Endothelial cell of umbilical vein (primary cell): ENCODE measurements around the gene SUPT3H. TPM values are rescaled to one million over a fixed set of nuclear protein-coding genes. Genes with fewer than 3 reads are reported as not detected.

Source experiments
- BruUV-seq: library from RNA; stranded (reverse); fragments of 400-500 nt; replicated peaks from 2 replicates; lab custom pipeline; 2021; lab: Mats Ljungman, UMichigan
- CTCF ChIA-PET: fragments of 300-600, 350-600 bp; sonication (Branson Sonifier 250); formaldehyde crosslinking; loops from one replicate; lab custom pipeline; 2021; ENCODE audit warnings: antibody characterized with exemption, inconsistent platforms; lab: Charles Lee
- POLR2A ChIA-PET: fragments of 300-600, 350-600 bp; sonication (Branson Sonifier 250); formaldehyde crosslinking; loops from one replicate; lab custom pipeline; 2021; ENCODE audit warnings: antibody characterized with exemption, inconsistent platforms; lab: Charles Lee
- DNase-seq: peaks from one replicate; pipeline ENCODE4 v3.0.0-alpha.2; 2011; ENCODE audit warnings: low read depth, low spot score
- FAIRE-seq: peaks from 2 replicates; lab custom pipeline; 2011; peaks lifted over from hg19 to GRCh38; lab: Jason Lieb, UNC
- H2AFZ ChIP-seq: 2 replicates; pipeline ENCODE4 v1.6.0; 2012; ENCODE audit warnings: low read depth, low read length, control low read depth, inconsistent platforms
- H3K27ac ChIP-seq: 2 replicates; pipeline ENCODE4 v1.5.1; 2011; ENCODE audit warnings: low read depth, mild to moderate bottlenecking, control low read depth, low read length, moderate library complexity; ENCODE audit not compliant: insufficient read depth
- H3K27me3 ChIP-seq, 2 experiments: 2 replicates each; pipeline versions ENCODE4 v1.6.0 to v1.6.1; 2011; ENCODE audit warnings: low read length in 2 of 2, mixed read lengths in 1 of 2; ENCODE audit not compliant: control insufficient read depth in 2 of 2, insufficient read depth in 2 of 2
- H3K36me3 ChIP-seq, 2 experiments: 2 replicates in 1 of 2; 3 replicates in 1 of 2; pipeline ENCODE4 v1.5.1; 2011; ENCODE audit warnings: low read length in 2 of 2, mild to moderate bottlenecking in 1 of 2, moderate library complexity in 1 of 2; ENCODE audit not compliant: control insufficient read depth in 2 of 2, insufficient read depth in 2 of 2; ENCODE audit errors: extremely low read depth in 1 of 2
- H3K4me1 ChIP-seq: 3 replicates; pipeline ENCODE4 v1.5.1; 2011; ENCODE audit warnings: mild to moderate bottlenecking, low read length; ENCODE audit not compliant: control insufficient read depth, insufficient read depth; ENCODE audit errors: extremely low read depth
- H3K4me2 ChIP-seq: 2 replicates; pipeline ENCODE4 v1.6.1; 2011; ENCODE audit warnings: low read length, control low read depth, mixed read lengths; ENCODE audit not compliant: insufficient read depth
- H3K4me3 ChIP-seq, 3 experiments: fragments of 200-600 bp in 1 of 3; sonication (generic), shearing (Covaris generic) in 1 of 3; replicated peaks in 1 of 3; 2 replicates each; pipeline ENCODE4 v1.5.1; 2011 to 2016; ENCODE audit warnings: control low read depth in 3 of 3, low read length in 3 of 3, mild to moderate bottlenecking in 2 of 3, inconsistent platforms in 1 of 3, low read depth in 1 of 3, moderate library complexity in 1 of 3; ENCODE audit not compliant: insufficient read depth in 1 of 3
- H3K79me2 ChIP-seq: 2 replicates; pipeline ENCODE4 v1.6.0; 2012; ENCODE audit warnings: low read length, inconsistent platforms; ENCODE audit not compliant: control insufficient read depth, insufficient read depth
- H3K9ac ChIP-seq: replicated peaks from 2 replicates; pipeline ENCODE3; 2011; ENCODE audit warnings: low read length, control low read depth; ENCODE audit not compliant: insufficient read depth; ENCODE audit errors: extremely low read depth
- H3K9me1 ChIP-seq: replicated peaks from 3 replicates; pipeline ENCODE4 v1.6.0; 2011; ENCODE audit warnings: mild to moderate bottlenecking, low read length; ENCODE audit not compliant: control insufficient read depth, insufficient read depth; ENCODE audit errors: extremely low read depth
- H3K9me3 ChIP-seq: replicated peaks from 2 replicates; pipeline ENCODE4 v1.5.1; 2012; ENCODE audit warnings: low read length, inconsistent platforms; ENCODE audit not compliant: control insufficient read depth, insufficient read depth
- H4K20me1 ChIP-seq: replicated peaks from 2 replicates; pipeline ENCODE3; 2011; ENCODE audit warnings: mild to moderate bottlenecking, low read length; ENCODE audit not compliant: control insufficient read depth, insufficient read depth; ENCODE audit errors: extremely low read depth
- CTCF ChIP-seq, 2 donors: IDR thresholded peaks; 1 replicate in 1 of 2; 2 replicates in 1 of 2; pipeline ENCODE4 v1.5.1; 2011; ENCODE audit warnings: low read length in 2 of 2, mild to moderate bottlenecking in 2 of 2, moderate library complexity in 2 of 2, control low read depth in 1 of 2, inconsistent platforms in 1 of 2, low read depth in 1 of 2; ENCODE audit not compliant: insufficient read depth in 1 of 2; ENCODE audit errors: extremely low read depth in 1 of 2
- EZH2 ChIP-seq: IDR thresholded peaks from 2 replicates; pipeline ENCODE4 v1.6.1; 2012; ENCODE audit warnings: borderline replicate concordance, low read depth, mild to moderate bottlenecking, moderate library complexity, low read length, inconsistent platforms; ENCODE audit not compliant: severe bottlenecking
- FOS ChIP-seq: IDR thresholded peaks from 2 replicates; pipeline ENCODE4 v1.6.1; 2011; ENCODE audit warnings: mild to moderate bottlenecking, low read length, moderate library complexity, borderline replicate concordance; ENCODE audit not compliant: insufficient read depth
- GATA2 ChIP-seq: IDR thresholded peaks from 2 replicates; pipeline ENCODE4 v1.7.0; 2011; ENCODE audit warnings: low read depth, mild to moderate bottlenecking, moderate library complexity, mixed read lengths, low read length; ENCODE audit not compliant: insufficient read length, insufficient read depth
- JUN ChIP-seq: IDR thresholded peaks from 2 replicates; pipeline ENCODE4 v1.6.1; 2011; ENCODE audit warnings: borderline replicate concordance, low read depth; ENCODE audit not compliant: insufficient read length, insufficient read depth
- MAX ChIP-seq: IDR thresholded peaks from 2 replicates; pipeline ENCODE4 v1.6.1; 2011; ENCODE audit not compliant: insufficient read depth, insufficient read length
- MYC ChIP-seq: IDR thresholded peaks from one replicate; pipeline ENCODE4 v1.6.1; 2011; ENCODE audit warnings: mild to moderate bottlenecking, low read depth, low read length
- POLR2A ChIP-seq: IDR thresholded peaks from 2 replicates; pipeline ENCODE4 v1.6.1; 2012; ENCODE audit warnings: low read depth, mild to moderate bottlenecking, control low read depth, low read length
- POLR2AphosphoS5 ChIP-seq: IDR thresholded peaks from 2 replicates; pipeline ENCODE4 v1.6.1; 2012; ENCODE audit warnings: low read depth, mild to moderate bottlenecking, control low read depth, low read length, moderate library complexity; ENCODE audit not compliant: insufficient read depth
- dilution Hi-C: fragments of 300-500 bp; cut with MboI; formaldehyde crosslinking; loops from one replicate; pipeline ENCODE4 v1.15.0; 2019; ENCODE audit warnings: low sequenced_read_pairs; ENCODE audit not compliant: extremely low pct_ligation_motif_present
- intact Hi-C: fragments of 100-400 bp; cut with micrococcal nuclease; formaldehyde crosslinking; loops from one replicate; pipeline ENCODE4 v1.10.0; 2022
- polyA plus RNA-seq, 4 experiments: library from polyadenylated mRNA; depleted of rRNA in 3 of 4; stranded (reverse) in 3 of 4; unstranded in 1 of 4; fragments of >200 nt; gene quantifications; 2 replicates each; pipeline versions ENCODE4 v1.2.1 to v1.2.3, GENCODE V29; 2011 to 2012; ENCODE audit warnings: missing spikeins in 1 of 4
- total RNA-seq: library from RNA; stranded (reverse); gene quantifications from 2 replicates; pipeline ENCODE4 v1.2.3, GENCODE V29; 2021

SUPT3H gene
- total and polyA plus RNA-seq, 2 donors (not counting 3 experiments of a cell fraction or from before 2014, with no cell fraction given) = 8.3 to 9.8 TPM

DNA sequence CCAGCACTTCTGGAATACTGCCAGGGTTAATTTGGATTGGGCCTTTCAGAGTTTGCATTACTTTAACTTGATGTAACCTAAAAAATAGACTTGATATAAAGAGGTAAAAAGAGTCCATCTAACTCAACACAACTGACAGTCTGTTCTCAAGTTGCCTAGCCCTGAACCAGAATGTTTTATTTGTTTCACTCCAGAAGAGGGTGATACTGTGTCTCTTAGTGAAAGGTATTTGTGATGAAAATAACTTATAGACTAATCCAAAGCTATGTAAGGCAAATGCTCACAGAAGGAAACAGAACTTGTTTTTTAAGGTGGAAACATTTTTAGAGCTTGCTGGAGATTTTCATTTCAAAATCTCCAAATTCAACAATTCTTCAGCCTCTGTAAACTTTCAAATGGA is 518.7 kb downstream of the SUPT3H start:
- no peak for FAIRE-seq
- no peaks in the 10 kb centered on the region for H3K27me3 ChIP-seq
- BruUV-seq = no TSS peak
- ChIA-PET POLR2A (no interaction called here), CTCF (interaction anchor here (0.8 kb wide), 1 partner anchor 856 kb away, joined by 4 read pairs; no protein-coding TSS in a partner anchor)
- no peak overlapping the region for H3K4me3 ChIP-seq
- no peaks in the 10 kb centered on the region for H3K4me1 ChIP-seq
- intact Hi-C loops (no loop called here), dilution Hi-C loops (no loop called here)
- no peaks in the 10 kb centered on the region for H3K9me1 ChIP-seq
- H3K36me3 ChIP-seq = no peaks in the 10 kb centered on the region
- no peaks in the 10 kb centered on the region for H4K20me1 ChIP-seq
- H3K9me3 ChIP-seq = no peaks in the 10 kb centered on the region
- no peak overlapping the region for H3K9ac ChIP-seq
- H3K27ac ChIP-seq = no peak overlapping the region
- no peak overlapping the region for H3K4me2 ChIP-seq
- DNase-seq = no peak
- no peak overlapping the region for H2AFZ ChIP-seq
- H3K79me2 ChIP-seq = no peaks in the 10 kb centered on the region
- TF ChIP-seq FOS = no peak
- TF ChIP-seq CTCF (IDR thresholded peaks at IDR 0.05; ENCODE audit: extremely low read depth in 1 of 2, insufficient read depth in 1 of 2, low read depth in 1 of 2, low read length in 2 of 2) = no peak
- no peak for TF ChIP-seq MAX
- TF ChIP-seq POLR2AphosphoS5 = no peak
- TF ChIP-seq JUN = no peak
- TF ChIP-seq EZH2 = no peak
- no peak for TF ChIP-seq POLR2A
- TF ChIP-seq GATA2 = no peak
- no peak for TF ChIP-seq MYC
